CD4-positive, alpha-beta T cell treated with Interleukin-10 for 1 hour (primary cell): ENCODE measurements around the gene NSMCE1.
"Not testable (repeated sequence)": the region's sequence is repeated elsewhere in the genome, so short reads cannot be mapped to it uniquely, and the experiment has no call there.

ENCODE experiments used
- DNase-seq: peaks from one replicate; pipeline ENCODE4 v3.0.0-alpha.2; 2020

NSMCE1 gene

GRCh38 chr16:27302126-27302525, 33.6 kb upstream of the NSMCE1 start:
- no peak for DNase-seq

GRCh38 chr16:27301236-27301861, 32.8 kb upstream of the NSMCE1 start:
- DNase-seq, result no peak

- no peak for DNase-seq
Measured at GRCh38 chr16:27298132-27298531, 29.6 kb upstream of the NSMCE1 start.

- DNase-seq, result no peak
Measured at GRCh38 chr16:27293343-27293742, 24.8 kb upstream of the NSMCE1 start.

GRCh38 chr16:27291722-27292240, 23.2 kb upstream of the NSMCE1 start:
- DNase-seq, result no peak

- no peak for DNase-seq
Measured at GRCh38 chr16:27291106-27291505, 22.5 kb upstream of the NSMCE1 start.

GRCh38 chr16:27290562-27290961, 22.0 kb upstream of the NSMCE1 start:
- no peak for DNase-seq

- DNase-seq, result no peak
Measured at GRCh38 chr16:27289669-27290068, 21.1 kb upstream of the NSMCE1 start.

- not testable (repeated sequence) for DNase-seq
Measured at GRCh38 chr16:27288313-27288712, 19.7 kb upstream of the NSMCE1 start.

GRCh38 chr16:27287887-27288286, 19.3 kb upstream of the NSMCE1 start:
- DNase-seq, result no peak

GRCh38 chr16:27287051-27287811, 18.7 kb upstream of the NSMCE1 start:
- no peak for DNase-seq

- DNase-seq, result no peak
Measured at GRCh38 chr16:27286451-27286850, 17.9 kb upstream of the NSMCE1 start.

GRCh38 chr16:27285676-27286196, 17.2 kb upstream of the NSMCE1 start:
- no peak for DNase-seq

GRCh38 chr16:27284865-27285675, 16.5 kb upstream of the NSMCE1 start:
- no peak for DNase-seq

GRCh38 chr16:27281243-27281642, 12.7 kb upstream of the NSMCE1 start:
- DNase-seq, result no peak

GRCh38 chr16:27275394-27275793, 6.8 kb upstream of the NSMCE1 start:
- DNase-seq, result no peak

- not testable (repeated sequence) for DNase-seq
Measured at GRCh38 chr16:27274424-27274874, 5.9 kb upstream of the NSMCE1 start.

- peak; percentile 21 for DNase-seq
Measured at GRCh38 chr16:27273670-27274423, 5.3 kb upstream of the NSMCE1 start.

GRCh38 chr16:27273330-27273669, 4.7 kb upstream of the NSMCE1 start:
- no peak for DNase-seq

- DNase-seq, result not testable (repeated sequence)
Measured at GRCh38 chr16:27272697-27273096, 4.1 kb upstream of the NSMCE1 start.

GRCh38 chr16:27272076-27272475, 3.5 kb upstream of the NSMCE1 start:
- DNase-seq, result no peak

- DNase-seq, result no peak
Measured at GRCh38 chr16:27270349-27270748, 1.8 kb upstream of the NSMCE1 start.
